LNCAP (cell line): ENCODE data around the gene KASH5.
A peak's percentile ranks its signal among the peaks of the same experiment; 100 is the strongest.

Experiments
- TF ChIP-seq, protein P1 (sequence below): fragments of 450-650 bp; IDR thresholded peaks from 2 replicates; pipeline ENCODE4 v1.5.1; 2017; ENCODE audit warnings: mild to moderate bottlenecking

KASH5 gene

DNA sequence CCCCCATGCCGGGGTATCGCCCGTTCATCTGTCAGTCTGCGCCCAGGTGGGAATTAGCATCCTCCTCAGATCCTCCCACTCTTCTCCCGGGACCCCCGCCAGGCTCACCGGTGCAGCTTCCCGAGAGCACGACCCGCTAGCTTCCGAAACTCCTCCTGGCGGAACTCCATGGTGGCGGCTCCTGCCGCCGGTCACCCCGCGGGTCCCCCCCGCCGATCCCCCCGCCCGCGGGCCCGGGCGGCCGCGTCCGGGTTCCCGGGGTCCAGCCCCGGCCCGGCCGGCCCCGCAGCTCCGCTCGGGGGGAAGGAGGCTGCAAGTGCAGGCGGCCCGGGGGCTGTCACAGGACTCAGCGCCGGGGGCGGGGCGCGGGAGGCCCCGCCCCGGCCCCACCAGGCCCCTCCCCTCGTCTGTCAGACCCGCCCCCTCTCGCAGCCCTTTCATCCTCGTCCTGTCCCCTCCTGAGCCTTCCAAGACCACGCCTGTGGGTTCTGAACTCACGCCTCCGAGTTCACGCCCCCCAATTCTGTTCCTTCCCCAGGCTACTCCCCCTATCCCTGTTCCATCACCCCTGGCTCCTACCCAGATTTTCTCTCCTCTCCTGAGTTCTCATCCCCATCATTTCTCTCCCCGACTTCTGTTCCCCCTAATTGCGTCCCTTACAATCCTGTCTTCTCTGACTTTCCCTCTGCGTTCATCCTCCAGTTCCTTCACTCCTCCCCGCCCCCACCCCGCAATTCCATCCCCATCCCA, 53.3 kb downstream of the KASH5 start, which contains the start of gene SLC17A7:
Gene SLC17A7, minus strand, starts transcription at position 318 of the 750 bp plus-strand sequence. Its CDS starts 148 bp downstream, at position 170.
- TF ChIP-seq, protein P1, sequence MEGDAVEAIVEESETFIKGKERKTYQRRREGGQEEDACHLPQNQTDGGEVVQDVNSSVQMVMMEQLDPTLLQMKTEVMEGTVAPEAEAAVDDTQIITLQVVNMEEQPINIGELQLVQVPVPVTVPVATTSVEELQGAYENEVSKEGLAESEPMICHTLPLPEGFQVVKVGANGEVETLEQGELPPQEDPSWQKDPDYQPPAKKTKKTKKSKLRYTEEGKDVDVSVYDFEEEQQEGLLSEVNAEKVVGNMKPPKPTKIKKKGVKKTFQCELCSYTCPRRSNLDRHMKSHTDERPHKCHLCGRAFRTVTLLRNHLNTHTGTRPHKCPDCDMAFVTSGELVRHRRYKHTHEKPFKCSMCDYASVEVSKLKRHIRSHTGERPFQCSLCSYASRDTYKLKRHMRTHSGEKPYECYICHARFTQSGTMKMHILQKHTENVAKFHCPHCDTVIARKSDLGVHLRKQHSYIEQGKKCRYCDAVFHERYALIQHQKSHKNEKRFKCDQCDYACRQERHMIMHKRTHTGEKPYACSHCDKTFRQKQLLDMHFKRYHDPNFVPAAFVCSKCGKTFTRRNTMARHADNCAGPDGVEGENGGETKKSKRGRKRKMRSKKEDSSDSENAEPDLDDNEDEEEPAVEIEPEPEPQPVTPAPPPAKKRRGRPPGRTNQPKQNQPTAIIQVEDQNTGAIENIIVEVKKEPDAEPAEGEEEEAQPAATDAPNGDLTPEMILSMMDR: no peak

DNA sequence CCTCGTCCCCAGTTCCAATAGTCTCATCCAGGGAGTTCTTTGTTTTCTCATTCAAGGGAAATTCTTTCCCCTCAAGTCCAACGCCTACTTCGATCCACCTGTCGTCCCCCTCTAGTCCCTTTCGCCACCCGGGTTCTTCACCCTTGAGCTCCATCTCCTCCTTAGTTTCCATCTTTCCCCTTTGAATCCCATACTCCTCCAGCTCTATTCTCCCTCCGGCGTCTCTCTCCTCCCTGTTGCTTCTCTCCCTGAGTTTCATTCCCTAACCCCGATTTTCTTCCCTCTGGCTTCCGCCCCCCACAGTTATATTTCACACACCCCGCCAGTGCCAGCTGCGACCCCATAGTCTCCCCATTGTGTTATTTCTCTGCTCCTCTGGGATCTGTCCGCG, 53.9 kb downstream of the KASH5 start:
- TF ChIP-seq, protein P1: no peak

DNA sequence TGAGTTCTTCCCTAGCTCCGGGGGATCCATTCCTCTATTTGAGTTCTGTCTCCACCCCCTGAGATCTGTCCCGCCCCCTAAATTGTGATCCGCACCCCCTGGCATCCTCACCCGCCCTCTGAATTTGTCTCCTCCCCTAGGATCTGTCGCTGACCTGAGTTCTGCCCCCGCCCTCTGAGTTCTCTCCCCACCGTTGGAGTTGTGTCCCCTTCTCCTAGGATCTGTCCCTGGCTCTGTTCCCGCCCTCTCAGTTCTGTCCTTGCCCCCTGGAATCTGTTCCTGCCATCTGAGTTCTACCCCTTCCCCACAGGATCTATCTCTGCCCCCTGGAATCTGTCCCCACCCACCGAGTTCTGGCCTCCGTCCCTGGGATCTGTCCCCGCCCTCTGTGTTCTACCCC, 54.3 kb downstream of the KASH5 start:
- TF ChIP-seq, protein P1: no peak

DNA sequence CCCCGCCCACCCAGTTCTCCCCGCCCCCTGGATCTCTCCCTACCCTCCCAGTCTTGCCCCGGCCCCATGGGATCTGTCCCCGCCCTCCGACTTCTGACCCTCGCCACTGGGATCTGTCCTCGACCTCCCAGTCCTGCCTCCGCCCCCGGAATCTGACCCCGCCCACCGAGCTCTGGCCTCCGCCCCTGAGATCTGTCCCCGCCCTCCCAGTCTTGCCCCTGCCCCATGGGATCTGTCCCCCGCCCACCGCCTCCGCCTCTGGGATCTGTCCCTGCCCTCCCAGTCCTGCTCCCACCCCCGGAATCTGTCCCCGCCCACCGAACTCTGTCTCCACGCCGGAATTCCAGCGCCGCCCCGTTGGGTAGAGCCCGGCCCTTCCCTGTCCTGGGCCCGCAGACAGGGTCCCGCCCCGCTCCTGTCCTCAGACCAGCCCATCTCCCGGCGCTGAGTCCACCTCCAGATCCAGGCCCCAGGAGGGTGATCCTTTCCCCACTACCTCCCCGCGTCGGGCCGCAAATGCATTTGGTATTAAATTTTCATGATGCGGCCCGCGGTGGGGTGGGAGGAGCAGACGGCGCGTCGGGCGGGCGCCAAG, 54.8 kb downstream of the KASH5 start:
- TF ChIP-seq, protein P1: no peak

DNA sequence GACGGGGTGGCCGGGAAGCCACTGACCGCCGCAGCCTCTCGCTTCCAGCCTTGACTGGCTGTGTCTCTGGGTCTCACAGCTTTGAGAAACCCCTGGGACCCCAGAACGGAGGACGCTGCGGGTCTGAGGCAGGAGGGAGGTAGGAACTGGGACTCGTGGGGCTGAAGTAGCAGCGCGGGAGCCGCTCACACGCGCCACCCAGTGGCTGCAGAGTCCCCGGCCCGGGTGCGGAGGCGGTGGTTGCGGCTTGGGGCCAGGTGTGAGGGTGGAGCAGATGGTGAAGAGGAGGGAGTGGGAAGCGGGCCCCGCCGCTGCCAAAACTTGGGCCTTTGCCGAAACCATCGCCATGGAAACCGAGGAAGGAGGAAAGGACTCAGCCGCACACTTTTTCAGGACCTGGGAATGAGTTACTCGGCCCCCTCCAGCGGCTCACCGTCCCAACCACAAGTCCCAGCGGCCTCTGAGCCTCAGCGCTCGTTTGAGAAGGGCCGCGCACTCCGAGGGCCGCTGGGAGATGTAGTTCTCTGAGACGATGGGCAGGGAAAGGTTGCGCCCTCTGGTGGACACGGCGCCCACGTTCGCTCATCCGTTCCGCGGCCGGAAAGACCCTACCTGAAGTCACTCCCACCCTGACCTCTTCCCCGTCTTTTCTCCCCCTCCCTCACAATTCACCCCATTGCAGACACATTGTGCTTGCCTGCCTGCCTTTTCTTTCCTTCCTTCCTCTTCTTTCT, 55.5 kb downstream of the KASH5 start:
- TF ChIP-seq, protein P1: peak; percentile 94

DNA sequence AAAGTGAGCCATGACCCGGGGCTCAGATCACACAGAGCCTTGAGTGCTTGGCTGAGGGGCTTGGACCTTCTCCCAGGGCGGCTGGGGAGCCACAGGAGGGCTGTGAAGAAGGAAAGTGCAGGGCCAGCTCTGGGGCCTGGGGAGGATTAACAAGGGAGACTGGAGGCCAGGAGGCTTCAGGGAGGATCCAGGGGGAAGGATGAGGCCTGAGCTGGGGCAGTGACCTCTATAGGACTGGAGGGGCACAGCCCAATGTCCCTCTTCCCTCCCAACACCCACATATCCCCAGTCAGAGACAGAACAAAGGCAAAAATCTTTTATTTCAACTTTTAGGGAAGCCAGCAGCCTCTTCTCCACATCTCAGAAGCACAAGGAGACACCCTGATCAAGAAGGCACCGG, 57.9 kb downstream of the KASH5 start:
- TF ChIP-seq, protein P1: no peak

DNA sequence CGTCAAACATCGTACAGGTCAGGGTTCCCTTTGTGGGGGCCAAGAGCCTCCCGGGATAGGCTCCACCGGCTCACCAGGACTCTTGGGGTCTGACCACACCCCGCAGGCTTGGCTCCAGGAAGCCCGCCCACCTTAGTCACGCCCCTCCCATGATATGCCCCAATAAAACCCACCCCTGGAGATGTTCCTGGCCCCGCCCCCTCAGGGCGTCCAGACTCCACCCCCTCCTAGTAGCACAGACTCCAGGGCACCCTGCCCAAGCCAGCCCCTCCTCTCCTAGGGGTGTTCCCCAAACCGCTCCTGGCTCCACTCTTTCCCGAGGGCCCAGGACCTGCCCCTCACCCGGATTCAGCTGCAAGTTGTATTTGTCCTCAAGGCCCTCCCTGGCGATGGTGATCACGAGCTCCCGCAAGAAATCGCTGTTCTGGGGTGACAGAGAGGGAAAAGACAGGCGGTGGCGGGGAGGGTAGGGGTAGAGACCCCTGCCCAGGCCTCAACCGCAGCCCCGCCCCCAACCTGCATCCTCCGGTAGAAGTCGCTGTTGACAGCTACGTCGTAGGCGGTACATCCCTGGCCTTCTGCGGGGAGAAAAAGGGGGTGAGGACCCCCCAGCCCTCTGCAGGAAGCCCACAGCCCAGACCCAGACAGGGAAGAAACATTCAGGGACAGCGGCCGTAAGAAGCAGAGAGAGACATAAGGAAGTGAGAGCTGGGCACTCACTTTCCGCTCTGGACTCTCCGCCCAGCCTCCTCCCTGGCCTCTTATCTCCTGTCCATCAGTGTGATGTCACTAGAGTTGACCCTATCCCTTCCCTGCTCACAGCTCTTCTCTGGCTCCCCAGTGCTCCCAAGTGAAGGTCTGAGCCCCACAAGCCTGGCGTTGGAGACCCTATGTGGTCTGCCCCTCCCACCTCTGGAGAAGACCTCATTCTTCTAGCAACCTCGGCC, 59.7 kb downstream of the KASH5 start:
- TF ChIP-seq, protein P1: no peak
